DMS 273 treated with DMSO at 0.1 percent for 48 hours (cell line): ENCODE data around the gene RAB36.

ENCODE experiments used
- DNase-seq: peaks from one replicate; lab custom pipeline; 2025; lab: John Stamatoyannopoulos, UW

The RAB36 gene

GRCh38 chr22:23108249-23109078 lies 36.8 kb upstream of the RAB36 start:
- no peak for DNase-seq

GRCh38 chr22:23109079-23109347 lies 36.3 kb upstream of the RAB36 start:
- no peak for DNase-seq

- no peak for DNase-seq
Observed at GRCh38 chr22:23109441-23109978, 35.8 kb upstream of the RAB36 start.

- DNase-seq = peak; percentile 24
Observed at GRCh38 chr22:23110190-23110921, 34.9 kb upstream of the RAB36 start.

- no peak for DNase-seq
Observed at GRCh38 chr22:23110922-23111527, 34.3 kb upstream of the RAB36 start.

GRCh38 chr22:23112472-23113012 lies 32.7 kb upstream of the RAB36 start:
- no peak for DNase-seq

DNA sequence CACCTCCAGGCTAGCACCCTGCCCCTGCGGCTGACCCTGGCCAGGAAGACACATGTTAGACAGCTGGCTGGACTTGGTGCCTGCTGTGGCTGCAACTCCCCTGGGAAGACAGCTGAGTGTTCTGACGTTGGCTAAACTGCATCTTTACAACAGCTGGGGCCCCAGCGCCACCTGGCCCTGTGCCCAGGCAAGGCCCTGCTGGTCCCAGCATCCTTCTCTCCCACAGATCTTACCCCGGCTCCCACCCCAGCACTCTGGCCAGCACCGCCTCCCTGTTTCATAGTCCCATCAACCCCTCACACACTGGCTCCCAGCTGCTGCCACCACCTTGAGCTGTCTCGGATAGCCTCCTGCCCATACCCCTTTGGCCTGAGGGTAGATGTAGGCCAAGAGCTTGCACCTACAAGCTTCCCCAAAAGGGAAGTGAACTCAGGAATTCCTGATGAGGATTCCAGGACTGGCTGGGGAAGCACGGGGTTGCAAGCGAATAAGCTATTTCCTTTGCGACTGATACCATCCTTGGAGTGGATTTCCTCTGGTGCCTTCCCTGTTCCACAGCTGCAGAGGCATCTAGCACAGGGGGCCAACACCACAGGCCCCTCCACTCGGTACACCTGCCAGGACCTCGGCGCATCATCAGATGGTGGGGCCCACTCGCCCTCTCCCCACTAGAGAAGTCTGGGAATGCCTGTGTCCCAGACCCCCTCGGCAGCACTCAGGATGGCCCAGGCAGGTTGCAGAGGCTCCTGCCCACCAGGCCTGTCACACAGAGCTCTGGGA lies 32.0 kb upstream of the RAB36 start:
- DNase-seq = peak; percentile 77

DNA sequence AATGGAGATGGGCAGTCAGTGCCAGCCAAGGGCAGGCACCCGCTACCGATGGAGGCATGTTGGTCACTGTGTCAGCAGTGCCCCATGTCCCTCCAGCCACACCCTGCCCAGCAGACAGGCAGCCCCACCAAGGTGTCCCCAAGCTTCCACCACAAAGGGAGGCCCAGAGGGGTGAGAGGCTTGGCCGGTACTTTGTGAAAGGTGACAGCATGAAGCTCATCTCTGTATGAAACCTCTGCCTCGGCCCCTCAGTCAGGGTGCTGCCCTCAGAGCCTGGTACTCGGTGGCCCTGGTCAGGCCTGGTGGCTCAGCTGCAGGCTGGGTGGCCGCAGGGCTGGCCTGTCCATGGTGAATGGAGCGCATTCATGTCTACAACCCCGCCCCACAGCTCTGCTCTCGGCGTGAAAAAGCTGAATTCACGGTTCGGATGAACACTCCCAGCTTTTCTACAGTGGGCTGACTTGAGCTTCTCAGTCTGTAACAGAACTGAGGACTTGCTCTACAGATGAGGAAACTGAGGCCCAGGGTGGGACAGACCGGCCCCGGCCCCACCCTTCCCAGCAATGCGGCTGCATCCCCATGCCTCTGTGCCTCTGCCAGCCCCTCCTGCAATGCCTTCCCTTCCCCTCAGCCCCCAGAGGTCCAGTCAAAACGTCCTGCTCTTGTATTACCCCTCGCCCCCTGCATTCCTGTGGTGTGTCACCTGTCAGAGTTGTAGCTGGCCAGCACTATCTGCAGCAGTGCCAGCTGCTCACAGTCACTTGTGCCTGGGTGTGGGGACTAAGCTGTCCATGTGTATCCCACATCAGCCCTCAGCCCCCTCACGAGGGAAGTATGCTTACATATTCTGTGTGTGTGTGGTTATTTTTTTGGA lies 31.2 kb upstream of the RAB36 start:
- DNase-seq = no peak

- DNase-seq = no peak
Observed at GRCh38 chr22:23114721-23115020, 30.6 kb upstream of the RAB36 start.

- DNase-seq = no peak
Observed at GRCh38 chr22:23115369-23115768, 29.9 kb upstream of the RAB36 start.

DNA sequence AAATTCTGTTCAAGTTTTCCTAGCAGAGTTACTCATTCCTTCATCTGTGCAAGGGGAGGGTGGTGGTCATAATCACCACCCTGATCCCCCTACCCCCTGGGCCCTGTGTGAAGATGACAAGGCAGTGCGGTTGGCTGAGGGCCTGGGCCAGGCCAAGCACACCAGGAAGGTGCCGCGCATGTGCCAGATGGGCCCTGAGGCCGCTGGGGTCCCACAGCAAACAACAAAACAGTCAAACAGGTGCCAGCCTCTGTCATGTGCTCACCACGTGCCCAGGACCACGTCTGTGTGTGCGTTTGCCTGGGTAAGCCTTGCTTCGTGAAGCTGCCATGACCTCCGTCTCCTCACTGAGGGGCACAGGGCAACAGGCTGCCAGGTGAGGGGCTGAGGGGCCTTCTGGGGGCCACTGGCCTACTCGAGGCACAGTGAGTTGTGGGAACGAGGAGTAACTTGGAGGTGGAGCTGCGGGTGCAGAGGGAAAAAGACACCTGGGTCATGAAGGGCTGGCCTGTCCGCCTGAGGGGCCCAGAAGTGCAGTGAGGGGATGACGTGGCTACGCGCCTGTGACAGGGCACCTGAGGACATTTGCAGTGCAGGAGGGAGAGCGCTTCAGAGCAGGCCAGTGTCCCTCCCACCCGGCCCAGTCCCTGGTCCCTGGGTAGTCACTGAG lies 29.3 kb upstream of the RAB36 start:
- no peak for DNase-seq

GRCh38 chr22:23116506-23117263 lies 28.6 kb upstream of the RAB36 start:
- DNase-seq = no peak

DNA sequence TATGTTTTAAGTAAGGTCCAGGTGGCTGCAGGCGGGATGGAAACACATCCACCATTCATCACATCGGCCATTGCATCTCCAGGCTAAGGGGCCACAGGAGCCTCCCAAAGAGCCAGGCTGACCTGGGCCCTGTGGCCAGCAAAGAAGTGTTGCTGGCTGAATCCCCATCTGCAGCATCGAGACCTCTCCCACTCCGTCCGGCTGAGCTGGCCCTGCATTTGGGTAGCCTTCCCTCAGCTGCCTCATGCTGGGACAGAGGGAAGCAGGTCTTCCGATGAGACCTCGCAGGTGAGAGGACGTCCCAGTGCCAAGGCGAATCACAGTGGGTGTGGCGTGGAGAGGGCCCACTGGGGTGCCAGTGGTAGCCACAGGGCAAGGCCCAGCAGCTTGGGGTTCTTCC lies 28.0 kb upstream of the RAB36 start:
- no peak for DNase-seq

GRCh38 chr22:23117891-23118646 lies 27.2 kb upstream of the RAB36 start:
- DNase-seq = no peak

DNA sequence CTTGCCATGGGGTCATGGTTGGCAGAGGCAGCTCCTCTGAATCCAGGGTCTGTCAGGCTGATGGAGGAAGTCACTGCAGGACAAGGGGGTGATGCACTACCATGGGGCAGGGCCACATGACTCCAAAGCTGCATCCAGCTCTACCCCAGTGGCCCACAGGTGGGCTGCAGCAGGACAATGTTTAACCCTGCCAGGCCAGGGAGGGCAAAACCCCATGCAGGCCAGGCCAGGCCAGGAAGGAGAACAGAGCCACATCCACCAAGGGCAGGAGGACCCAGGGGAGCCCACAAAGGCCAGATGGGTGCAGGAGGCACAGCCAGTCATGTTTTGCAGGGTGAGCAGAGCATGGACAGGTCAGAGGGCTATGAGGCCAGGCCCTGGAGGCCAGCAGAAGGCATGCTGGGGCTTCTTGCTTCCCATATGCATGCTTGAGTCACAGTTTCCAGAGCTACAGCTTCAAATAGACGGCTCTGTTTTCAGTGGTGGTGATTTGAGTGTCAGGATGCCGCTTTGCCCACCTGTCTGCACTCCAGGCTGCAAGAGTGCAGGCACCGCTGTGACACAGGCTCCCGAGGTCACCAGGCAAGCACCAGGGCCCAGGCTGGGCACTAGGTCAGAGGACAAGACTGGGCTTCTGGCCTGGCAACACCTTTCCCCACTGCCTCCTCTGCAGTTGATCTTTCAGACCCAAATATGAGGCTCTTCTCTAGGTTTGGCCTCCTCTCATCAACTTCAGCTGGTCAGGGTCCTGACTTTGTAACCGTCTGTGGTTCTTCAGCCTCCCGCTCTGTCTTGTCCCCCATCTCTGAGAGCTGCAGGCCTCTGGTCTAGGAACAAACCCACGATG lies 26.4 kb upstream of the RAB36 start:
- no peak for DNase-seq

DNA sequence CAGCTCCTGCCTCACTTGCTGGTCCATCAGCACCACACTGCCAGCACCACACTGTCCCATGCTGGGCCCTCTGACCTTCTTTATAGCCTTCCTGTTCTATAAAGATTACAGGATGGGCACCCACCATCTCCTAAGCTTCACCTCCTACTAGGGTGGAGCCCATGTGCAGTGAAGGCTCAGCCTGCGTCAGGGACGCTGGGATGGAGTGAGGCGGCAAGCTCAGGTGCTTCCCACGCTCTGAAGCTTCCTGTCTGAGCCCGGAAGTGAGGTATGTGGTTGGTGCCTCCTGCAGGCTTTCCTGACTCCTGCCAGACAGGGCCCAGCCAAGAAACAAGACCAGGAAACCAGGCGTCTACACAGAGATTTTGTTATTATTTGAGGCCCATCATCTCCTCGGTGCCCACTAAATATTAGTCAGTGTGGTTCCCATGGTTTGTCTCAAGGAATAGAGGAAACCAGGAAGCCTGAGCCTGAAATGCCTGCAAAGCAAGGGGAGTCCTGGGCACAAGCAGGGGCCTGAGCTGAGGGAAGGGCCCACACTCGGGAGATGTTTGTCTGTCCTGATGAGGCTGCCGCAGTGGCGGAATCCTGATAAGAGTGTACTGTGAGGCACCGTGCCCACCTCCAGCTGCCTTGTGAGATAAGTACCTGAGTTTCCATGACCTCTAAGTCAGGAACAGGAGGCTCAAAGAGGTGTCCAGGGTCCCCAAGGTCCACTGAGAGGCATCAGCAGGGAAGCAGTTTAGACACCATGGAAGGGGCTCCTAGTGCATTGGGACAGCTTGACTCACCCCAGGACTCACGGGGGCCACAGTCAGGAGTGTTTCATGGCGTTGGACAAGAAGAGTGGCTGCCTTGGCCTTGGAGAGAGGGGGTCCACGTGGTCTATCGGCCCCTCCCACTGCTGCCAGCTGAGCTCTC lies 25.5 kb upstream of the RAB36 start:
- no peak for DNase-seq

DNA sequence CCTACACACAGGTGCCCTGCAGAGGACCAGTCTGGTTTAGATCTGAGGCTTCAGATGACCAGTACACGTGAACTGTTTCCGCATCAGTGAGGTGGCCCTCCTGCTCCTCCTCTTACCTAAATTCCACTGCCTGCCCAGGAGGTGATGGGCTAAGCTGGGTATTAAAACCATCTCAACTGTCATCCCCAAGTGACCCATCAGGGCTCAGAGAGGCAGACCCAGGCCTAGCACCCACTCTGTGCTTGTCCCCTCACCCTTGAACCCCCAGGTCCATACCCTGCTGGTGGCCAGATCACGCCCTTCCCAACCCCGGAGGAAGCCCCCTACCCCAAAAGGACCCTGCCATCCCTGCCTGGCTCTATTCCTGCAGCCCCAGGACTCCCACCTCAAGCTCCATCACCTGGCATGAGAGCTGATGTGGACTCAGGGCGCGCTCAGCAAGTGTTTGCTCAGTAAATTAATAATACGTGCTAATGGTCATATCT lies 24.8 kb upstream of the RAB36 start:
- DNase-seq = no peak
